Adipose tissue (tissue), 3 donors: ENCODE measurements around the gene SEMA5B. TPM values are rescaled to one million over a fixed set of nuclear protein-coding genes. Genes with fewer than 3 reads are reported as not detected.

Experiments
- H3K27ac ChIP-seq: one replicate; pipeline ENCODE4 v1.5.1; 2013; ENCODE audit warnings: low read depth, low read length
- WGBS, 3 donors: extraction: QIAGEN DNeasy Blood & Tissue Kit; methylation state at CpG; one replicate each; pipeline ENCODE4 v1.1.7; 2013; 5-methylcytosine and 5-hydroxymethylcytosine counted together
- polyA plus RNA-seq, 3 donors: library from polyadenylated mRNA; stranded (reverse); fragments of 200-250 nt; gene quantifications; one replicate each; pipeline ENCODE4 v1.2.3, GENCODE V29; 2013
- donor health status: healthy with polysubstance abuse.
- donor health status: Bipolar disorder and iron deficiency.
- donor health status: healthy.

The SEMA5B gene
- 1 to 10 TPM in 2 of 3 donors, under 1 TPM in 1; 0.77 to 1.5 (median 1.4) TPM for polyA plus RNA-seq

GRCh38 chr3:123027292-123028232 is at the start of gene SEMA5B:
Gene SEMA5B (minus strand): TSS chr3:123027763. CDS start chr3:122961263, 66,500 bp downstream.
- no peak within 1 kb of the TSS for H3K27ac ChIP-seq
- 0 to 1% (median 1%) methylated on average over 81 to 94 of the region's 94 CpGs for WGBS, 3 donors

DNA sequence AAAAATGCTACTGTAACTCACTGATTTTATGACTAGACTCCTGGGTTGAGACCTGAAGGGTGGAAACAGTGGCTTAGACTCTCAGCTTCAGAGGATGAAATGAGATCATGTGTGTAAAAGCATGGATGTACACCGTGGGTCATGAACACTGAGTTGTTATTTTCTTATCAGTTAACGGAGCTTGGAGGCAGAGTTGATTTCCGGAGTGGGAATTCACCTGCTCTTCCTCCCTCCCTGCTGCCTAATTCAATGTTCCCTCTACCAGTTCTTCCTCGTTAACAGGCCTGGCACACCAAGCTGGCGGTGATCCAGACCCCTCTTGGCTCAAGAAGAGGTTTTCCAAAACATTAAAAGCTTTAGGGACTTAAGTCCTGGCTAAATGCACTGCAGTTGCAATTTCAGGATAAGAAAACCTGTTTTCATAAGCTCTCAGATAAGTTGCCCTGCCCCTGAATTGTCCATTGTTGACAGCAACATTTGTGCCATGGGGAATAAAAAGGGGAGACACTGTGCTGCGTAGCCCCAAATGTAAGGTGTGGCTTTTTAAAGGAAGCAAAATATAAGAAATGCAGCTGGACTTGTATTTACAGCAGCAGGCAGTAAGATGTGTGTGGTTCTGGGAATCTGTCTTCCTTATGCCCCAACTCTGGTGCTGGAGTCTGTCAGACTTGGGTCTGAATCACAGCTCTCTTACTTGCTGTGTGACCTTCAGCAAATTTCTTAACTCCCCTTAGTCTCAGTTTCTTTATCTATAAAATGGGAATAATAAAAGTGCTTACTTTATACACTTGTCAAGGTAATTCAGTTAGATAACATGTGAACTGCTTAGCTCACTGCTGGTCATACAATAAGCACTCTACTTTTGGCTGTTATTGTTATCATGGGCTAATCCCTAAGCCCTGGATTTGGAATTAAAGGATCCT is 49.2 kb upstream of the SEMA5B start:
- 20 to 27% (median 24%) methylated on average over 6 of the region's 6 CpGs for WGBS, 3 donors
- no peak overlapping the region for H3K27ac ChIP-seq

- 87 to 95% (median 89%) methylated on average over 4 of the region's 4 CpGs for WGBS, 3 donors
- H3K27ac ChIP-seq, result no peak overlapping the region
Observed at GRCh38 chr3:123076112-123076495, 48.5 kb upstream of the SEMA5B start.

DNA sequence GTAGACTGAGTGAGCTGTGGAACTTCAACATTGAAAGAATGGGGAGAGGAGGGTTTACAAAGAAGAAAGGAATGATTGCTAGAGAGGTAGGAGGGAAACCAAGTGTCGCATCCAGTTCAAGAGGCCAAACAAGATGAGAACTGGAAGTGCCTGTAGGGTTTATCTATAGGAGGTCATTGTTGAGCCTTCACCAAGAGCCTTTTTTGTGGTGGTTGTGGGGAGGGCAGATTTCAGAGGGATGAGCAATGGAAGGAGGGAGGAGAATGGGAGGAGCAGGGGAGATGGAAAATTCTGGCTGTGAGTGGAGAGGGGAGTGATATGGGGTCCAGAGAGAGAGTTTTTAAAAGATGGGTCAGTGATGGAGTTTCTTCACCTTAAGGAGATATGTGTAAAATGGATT is 47.8 kb upstream of the SEMA5B start:
- no peak overlapping the region for H3K27ac ChIP-seq
- 94 to 100% (median 96%) methylated on average over 1 of the region's 1 CpG for WGBS, 3 donors

DNA sequence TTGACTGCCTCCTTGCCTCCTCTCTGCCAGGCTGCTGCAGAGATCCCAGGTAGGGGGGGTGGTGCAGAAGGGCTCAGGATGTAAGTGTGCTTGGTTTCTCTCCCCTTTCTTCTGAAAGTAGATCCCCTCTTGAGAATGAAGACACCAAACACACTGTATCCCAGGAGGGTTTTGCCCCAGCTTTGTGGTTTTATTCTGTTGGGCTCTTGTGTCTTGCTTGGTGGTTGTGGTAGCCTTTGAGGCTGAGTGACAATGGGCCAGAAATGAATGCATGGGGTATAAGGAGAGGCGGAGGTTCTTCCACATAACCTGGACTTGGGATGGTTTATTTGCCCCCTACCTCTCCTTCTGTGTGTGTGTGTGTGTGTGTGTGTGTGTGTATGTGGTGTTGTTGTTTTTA is 45.0 kb upstream of the SEMA5B start:
- H3K27ac ChIP-seq, result no peak overlapping the region
- WGBS, 3 donors, result 89 to 95% (median 95%) methylated on average over 1 of the region's 1 CpG

DNA sequence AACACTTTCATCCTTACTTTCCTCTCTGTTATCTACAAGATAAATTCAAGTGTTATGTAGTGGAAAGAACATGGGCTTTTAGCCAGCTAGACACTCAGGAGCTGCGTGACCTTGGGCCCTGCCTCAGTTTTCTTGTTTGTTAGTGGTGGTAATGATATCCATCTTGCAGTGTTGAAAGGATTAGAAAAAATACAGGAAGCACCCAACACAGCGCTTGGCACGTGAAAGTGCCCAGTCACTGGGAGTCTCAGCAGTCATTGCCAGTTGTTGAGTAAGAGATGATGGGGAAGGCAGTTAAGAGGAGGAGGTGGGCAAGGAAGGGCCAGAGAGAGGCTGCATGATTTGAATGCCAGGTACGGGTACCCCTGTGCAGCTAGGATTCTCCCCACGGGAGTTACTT is 44.6 kb upstream of the SEMA5B start:
- WGBS, 3 donors, result 47 to 61% (median 58%) methylated on average over 5 of the region's 5 CpGs
- no peak overlapping the region for H3K27ac ChIP-seq

DNA sequence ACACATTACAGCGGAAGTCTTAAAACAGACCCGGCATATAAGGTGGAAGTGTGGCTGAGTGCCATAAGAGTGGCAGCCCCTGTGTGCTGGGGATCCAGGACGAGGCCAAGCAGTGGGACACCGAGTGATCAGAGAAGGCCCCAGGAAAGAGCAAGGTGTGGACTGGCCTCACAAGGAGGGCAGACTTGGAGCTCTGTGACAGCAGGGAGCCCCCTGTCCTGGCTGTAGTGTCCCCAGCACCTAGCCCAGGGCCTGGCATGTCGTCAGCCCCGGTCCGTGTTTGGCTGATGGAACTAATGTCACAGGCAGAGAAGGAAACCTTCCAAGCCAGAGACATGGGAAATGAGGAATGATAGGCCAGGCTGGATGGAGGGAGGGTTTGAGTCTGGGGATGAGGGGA is 44.0 kb upstream of the SEMA5B start:
- no peak overlapping the region for H3K27ac ChIP-seq
- WGBS, 3 donors, result 74 to 85% (median 77%) methylated on average over 7 of the region's 7 CpGs

- H3K27ac ChIP-seq, result no peak overlapping the region
- 47 to 55% (median 52%) methylated on average over 5 of the region's 5 CpGs for whole genome bisulfite sequencing, 3 donors
Observed at GRCh38 chr3:123071146-123071545, 43.6 kb upstream of the SEMA5B start.

- 74 to 83% (median 78%) methylated on average over 8 of the region's 8 CpGs for WGBS, 3 donors
- no peak overlapping the region for H3K27ac ChIP-seq
Observed at GRCh38 chr3:123070510-123070909, 42.9 kb upstream of the SEMA5B start.

DNA sequence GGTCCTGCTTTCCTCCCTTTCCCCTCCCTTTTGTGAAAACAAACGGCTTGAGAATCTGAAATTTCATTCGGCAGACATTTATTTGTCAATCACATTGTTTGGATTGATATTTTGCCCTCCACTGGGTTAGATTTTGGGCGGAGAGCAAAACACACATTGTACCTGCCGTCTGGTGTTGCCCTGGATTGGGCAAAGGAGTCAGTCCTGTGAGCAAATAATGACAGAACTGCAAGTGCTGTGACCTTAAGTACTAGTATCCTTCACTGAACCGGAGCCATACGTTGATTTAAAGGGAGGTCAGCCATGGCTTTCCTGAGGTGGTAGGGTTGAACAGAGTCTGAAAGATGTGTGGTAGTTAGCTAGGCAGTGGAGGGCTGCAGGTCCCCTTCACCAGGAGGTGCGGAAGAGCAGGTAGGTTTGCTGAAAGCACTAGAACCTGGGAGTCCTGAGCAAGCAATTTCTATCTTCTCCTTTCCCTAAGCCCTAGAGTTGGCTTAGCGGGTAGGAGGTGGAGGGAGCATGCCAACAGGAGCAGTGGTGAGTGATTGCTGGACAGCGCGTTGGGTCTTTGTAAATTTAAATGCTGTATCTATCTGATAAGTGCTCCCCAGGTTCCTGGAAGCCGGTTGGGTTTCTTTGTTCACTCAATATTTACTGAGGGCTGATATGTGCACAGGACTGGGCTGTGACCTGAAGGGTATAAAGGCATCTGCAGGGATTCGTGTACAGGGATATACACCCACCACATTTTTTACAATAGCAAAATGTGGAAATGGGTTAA is 41.2 kb upstream of the SEMA5B start:
- 26 to 90% (median 85%) methylated on average over 12 of the region's 12 CpGs for WGBS, 3 donors
- no peak overlapping the region for H3K27ac ChIP-seq

DNA sequence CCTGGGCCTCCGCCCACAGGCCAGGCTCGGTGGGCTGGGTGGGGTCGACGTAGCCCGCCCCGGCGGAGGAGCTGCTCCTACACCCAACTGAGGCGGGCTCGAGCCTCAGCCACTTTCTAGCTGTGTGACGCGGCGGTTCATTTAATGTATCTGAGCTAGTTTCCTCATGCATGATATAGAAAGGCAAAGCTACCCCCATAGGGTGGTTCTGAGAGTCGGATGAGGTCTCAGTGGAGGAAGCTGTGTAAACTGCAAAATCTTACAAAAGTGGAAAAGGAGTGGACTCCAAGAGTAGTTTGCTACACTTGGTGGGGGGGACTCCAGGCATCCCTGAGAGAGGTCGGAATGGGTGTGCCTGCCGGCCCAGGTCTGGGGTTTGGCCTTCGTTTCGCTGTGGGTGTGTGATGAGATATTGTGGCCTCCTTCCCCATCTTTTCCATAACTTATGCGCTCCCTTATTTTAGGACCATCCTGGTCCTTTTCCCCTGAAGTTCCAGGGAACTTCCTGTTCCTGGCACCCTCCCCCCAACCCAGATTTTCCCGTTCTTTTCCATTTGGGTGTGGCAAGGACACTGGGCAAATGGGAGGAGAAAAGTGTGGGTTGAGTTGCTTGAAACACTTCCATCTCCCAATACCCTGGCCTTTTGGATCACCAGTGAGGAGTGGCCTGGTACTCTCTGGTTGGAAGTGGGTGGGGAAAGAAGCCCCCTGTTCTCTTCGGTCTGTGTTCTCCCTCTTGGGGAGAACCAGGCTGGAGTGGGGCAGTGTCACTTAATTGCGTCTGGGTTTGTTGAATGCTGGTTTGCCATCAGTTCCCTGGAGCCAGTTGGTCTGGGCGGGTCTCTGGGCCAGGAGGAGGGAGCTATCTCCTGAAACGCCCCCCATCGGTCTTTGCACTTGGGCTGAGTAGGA is 40.4 kb upstream of the SEMA5B start:
- no peak overlapping the region for H3K27ac ChIP-seq
- 9 to 23% (median 20%) methylated on average over 24 of the region's 24 CpGs for WGBS, 3 donors

DNA sequence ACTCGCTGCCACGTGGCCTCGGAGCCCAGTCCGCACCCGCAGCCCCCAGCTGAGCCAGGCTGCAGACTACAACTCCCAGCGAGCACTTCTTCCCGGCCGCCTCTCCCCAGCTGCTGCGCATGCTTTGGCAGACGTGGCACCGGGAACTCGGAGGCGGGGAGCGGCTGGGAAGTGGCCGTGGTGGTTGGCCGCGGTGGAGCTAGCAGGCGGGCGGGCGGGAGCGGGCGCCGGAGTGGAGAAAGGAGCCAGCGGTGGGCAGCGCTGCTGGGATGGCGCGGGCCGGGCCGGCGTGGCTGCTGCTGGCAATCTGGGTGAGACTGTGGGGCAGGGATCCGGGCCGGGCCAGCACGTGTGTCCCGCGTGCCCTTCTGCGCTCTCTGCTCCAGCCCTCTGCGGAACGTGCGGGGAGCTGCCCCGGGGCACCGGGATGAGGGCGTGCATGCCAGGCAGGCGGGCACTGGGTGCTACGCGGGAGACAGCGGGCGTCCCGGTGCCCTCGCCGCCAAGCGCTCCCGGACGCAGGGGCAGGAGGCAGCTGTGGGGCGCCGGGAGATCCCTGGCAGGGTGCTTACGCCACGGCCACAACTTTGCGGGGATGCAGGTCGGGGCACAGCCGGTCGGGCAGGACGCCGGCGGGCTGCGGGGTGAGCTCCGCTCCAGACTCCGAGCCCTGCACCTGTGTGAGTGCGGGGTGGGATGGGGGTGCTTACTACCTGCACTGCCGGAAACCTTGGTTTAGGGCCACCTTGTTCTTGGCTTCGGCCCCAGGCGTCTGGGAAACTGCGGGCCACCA is 39.5 kb upstream of the SEMA5B start, which contains the start of gene PDIA5:
Gene PDIA5 (plus strand): TSS at position 130 of the 793 bp plus-strand sequence. CDS start 140 bp downstream, at position 270.
- H3K27ac ChIP-seq, result no peak within 1 kb of the TSS
- WGBS, 3 donors, result 0 to 1% (median 0%) methylated on average over 56 to 72 of the region's 72 CpGs

GRCh38 chr3:123066599-123066895 is 39.0 kb upstream of the SEMA5B start:
- WGBS, 3 donors, result 19 to 30% (median 22%) methylated on average over 6 of the region's 6 CpGs
- H3K27ac ChIP-seq, result no peak overlapping the region

GRCh38 chr3:123064914-123065313 is 37.4 kb upstream of the SEMA5B start:
- WGBS, 3 donors, result 3 to 44% (median 8%) methylated on average over 1 of the region's 1 CpG

GRCh38 chr3:123064506-123064905 is 36.9 kb upstream of the SEMA5B start:
- WGBS, 3 donors, result 92 to 94% (median 93%) methylated on average over 4 of the region's 4 CpGs
- no peak overlapping the region for H3K27ac ChIP-seq

More at GRCh38 chr3:123064914-123065313, 37.4 kb upstream of the SEMA5B start:
- H3K27ac ChIP-seq, result no peak overlapping the region

DNA sequence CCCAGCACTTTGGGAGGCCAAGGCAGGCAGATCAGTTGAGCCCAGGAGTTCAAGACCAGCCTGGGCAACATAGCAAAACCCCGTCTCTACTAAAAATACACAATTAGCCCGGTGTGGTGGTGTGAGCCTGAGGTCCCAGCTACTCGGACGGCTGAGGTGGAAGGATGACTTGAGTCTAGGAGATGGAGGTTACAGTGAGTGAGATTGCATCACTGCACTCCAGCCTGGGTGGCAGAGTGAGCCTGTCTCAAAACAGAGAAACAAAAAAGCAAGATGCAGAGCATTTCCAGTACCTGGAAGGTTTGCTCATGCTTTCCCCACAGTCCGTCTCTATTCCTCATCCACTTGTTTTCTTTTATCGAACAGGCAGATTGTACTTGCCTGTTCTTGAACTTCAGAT is 35.5 kb upstream of the SEMA5B start:
- 84 to 96% (median 87%) methylated on average over 6 of the region's 6 CpGs for WGBS, 3 donors
- H3K27ac ChIP-seq, result no peak overlapping the region

- WGBS, 3 donors, result 72 to 76% (median 73%) methylated on average over 7 of the region's 7 CpGs
- H3K27ac ChIP-seq, result no peak overlapping the region
Observed at GRCh38 chr3:123061856-123062255, 34.3 kb upstream of the SEMA5B start.
